Epithelial cell of esophagus (primary cell): ENCODE measurements around the gene GNB1L.

ENCODE experiments used
- DNase-seq: peaks from one replicate; pipeline ENCODE4 v3.0.0; 2010; ENCODE audit warnings: low read depth
- H3K4me3 ChIP-seq: 2 replicates; pipeline ENCODE4 v1.5.1; 2011; ENCODE audit warnings: mild to moderate bottlenecking, low read length, control low read depth
- CTCF ChIP-seq: IDR thresholded peaks from 2 replicates; pipeline ENCODE4 v1.5.1; 2011; ENCODE audit warnings: low read depth, mild to moderate bottlenecking, low read length, control low read depth, inconsistent platforms; ENCODE audit not compliant: insufficient read depth; ENCODE audit errors: missing control alignments

Gene GNB1L

GRCh38 chr22:19734163-19734562 lies 120.5 kb downstream of the GNB1L start:
- no peak overlapping the region for H3K4me3 ChIP-seq
- TF ChIP-seq CTCF = no peak
- DNase-seq = no peak

- DNase-seq = no peak
- no peak overlapping the region for H3K4me3 ChIP-seq
- TF ChIP-seq CTCF = no peak
Observed at GRCh38 chr22:19733755-19734154, 120.9 kb downstream of the GNB1L start.
